Vagina (tissue), 2 donors: ENCODE measurements around the gene TBC1D17. TPM values are rescaled to one million over a fixed set of nuclear protein-coding genes. Genes with fewer than 3 reads are reported as not detected.

Experiments
- DNase-seq, 2 donors: peaks; one replicate each; pipeline ENCODE4 v3.0.0-alpha.2; 2017; ENCODE audit errors: extremely low spot score in 2 of 2
- H3K27ac ChIP-seq: fragments of 200-600 bp; sonication (generic); one replicate; pipeline ENCODE4 v1.5.1; 2019
- H3K27me3 ChIP-seq: fragments of 200-600 bp; sonication (generic); one replicate; pipeline ENCODE4 v1.5.1; 2019
- H3K36me3 ChIP-seq, 2 donors: fragments of 200-600 bp; sonication (generic); one replicate each; pipeline ENCODE4 v1.5.1; 2017 to 2019
- H3K4me1 ChIP-seq: fragments of 200-600 bp; sonication (generic); one replicate; pipeline ENCODE4 v1.5.1; 2019
- H3K4me3 ChIP-seq, 2 donors: fragments of 200-600 bp; sonication (generic); 1 replicate in 1 of 2; 2 replicates in 1 of 2; pipeline ENCODE4 v1.5.1; 2016 to 2019
- H3K9me3 ChIP-seq: fragments of 200-600 bp; sonication (generic); one replicate; pipeline ENCODE4 v1.5.1; 2019
- CTCF ChIP-seq, 3 experiments: fragments of 450-650 bp in 2 of 3; fragments of 200-600 bp in 1 of 3; sonication (generic) in 1 of 3; IDR thresholded peaks; one replicate each; pipeline ENCODE4 v1.5.1; 2017 to 2019; ENCODE audit warnings: antibody characterized with exemption in 3 of 3, mild to moderate bottlenecking in 2 of 3, moderate library complexity in 2 of 3
- POLR2A ChIP-seq, 2 donors: fragments of 450-650 bp; IDR thresholded peaks; one replicate each; pipeline ENCODE4 v1.6.1; 2017; ENCODE audit warnings: antibody characterized with exemption in 2 of 2, mild to moderate bottlenecking in 2 of 2, moderate library complexity in 2 of 2
- POLR2AphosphoS5 ChIP-seq, 2 donors: sonication (generic); formaldehyde crosslinking; IDR thresholded peaks; one replicate each; pipeline ENCODE4 v1.9.0; 2017; ENCODE audit warnings: antibody characterized with exemption in 2 of 2, mild to moderate bottlenecking in 2 of 2, low read depth in 1 of 2; ENCODE audit not compliant: insufficient read depth in 1 of 2
- intact Hi-C: fragments of 100-400 bp; cut with DNase I; formaldehyde crosslinking; loops from one replicate; pipeline ENCODE4 v1.15.1; 2023
- total RNA-seq: library from RNA; depleted of rRNA; stranded (reverse); fragments of >200 nt; gene quantifications from one replicate; pipeline ENCODE4 v1.2.3, GENCODE V29; 2016

Gene TBC1D17
- total RNA-seq, 1 donor from 2014 or later, result 34.9 TPM

DNA sequence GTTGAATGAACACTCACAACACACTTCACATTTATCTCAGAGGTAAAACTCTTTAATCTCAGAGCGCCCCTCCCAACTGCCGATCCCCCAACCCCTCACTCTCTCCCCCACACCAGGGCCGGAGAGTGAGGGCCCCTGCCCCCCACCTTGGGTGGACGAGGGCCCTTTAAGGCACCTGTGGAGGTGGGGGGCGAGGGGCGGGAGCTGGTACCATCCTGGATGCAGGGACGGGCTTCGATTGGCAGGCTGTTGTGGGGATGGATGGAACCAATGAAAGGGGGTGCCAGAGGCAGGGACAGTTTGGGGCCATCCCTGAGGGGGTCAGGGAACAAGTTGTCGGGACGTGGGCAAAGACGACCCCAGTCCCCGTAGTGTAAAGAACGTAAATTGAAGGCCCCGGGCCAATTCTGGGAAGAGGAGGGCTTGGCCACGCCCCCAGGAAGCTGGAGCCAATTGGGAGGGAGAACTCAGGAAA lies 8.5 kb upstream of the TBC1D17 start:
- Histone ChIP-seq H3K36me3 (peaks cover 0 to 4% of the 10 kb centered on the region in 2 donors), H3K27ac (peak overlapping the region; percentile 95), H3K4me1 (peaks cover 51% of the 10 kb centered on the region), H3K4me3 (peak overlapping the region; percentile 54 to 65), H3K9me3 (no peaks in the 10 kb centered on the region), H3K27me3 (no peaks in the 10 kb centered on the region)
- no peak for TF ChIP-seq CTCF (IDR thresholded peaks at IDR 0.05)
- TF ChIP-seq POLR2AphosphoS5 (IDR thresholded peaks at IDR 0.05; ENCODE audit: insufficient read depth in 1 of 2, low read depth in 1 of 2), result no peak
- TF ChIP-seq POLR2A (IDR thresholded peaks at IDR 0.05), result no peak
- DNase-seq, result no peak
- intact Hi-C loops, result no loop called here

DNA sequence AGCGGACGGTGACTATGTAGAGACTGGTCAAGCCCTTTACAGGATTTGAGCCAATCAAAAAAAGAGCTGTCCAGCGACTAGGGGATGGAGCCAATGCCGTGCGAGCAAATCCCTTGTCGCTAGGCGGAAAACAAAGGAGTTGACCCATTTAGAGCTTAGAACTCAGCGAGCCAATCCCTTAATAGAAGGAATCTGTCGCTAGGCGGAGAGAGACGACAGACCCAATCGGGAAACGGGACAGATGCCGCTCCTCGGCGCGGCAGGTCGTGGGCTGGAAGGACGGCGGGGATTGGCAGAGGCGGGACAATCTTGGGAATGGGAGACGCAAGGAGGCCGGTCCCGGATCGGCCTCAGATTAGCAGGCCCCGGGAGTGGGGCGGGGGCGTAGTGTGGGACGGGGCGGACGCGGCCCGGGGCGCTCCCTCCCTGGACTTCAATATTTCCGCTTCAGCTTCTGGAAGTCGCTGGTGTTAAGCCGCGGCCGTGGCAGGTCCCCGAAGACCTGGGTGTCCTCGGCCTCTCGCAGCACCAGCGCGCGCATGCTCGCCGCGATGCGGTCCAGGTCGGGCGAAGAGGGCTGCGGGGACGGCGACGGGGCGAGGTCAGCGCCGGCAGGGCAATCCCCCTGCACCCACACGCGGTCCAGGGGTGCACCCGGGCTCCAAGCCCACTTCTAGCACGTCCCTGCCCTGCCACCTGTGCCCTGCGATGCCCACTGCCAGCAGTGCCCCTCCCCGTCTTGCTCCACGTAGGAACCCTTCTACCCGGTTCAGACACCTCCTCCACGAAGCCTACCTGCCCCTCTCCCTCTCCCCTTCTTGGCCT lies 7.8 kb upstream of the TBC1D17 start:
- H3K4me3 ChIP-seq, result peak overlapping the region; percentile 58 to 65
- H3K4me1 ChIP-seq, result peaks cover 57% of the 10 kb centered on the region
- DNase-seq, result peak in 1 of 2 donors; percentile 100
- intact Hi-C loops, result no loop called here
- no peaks in the 10 kb centered on the region for H3K27me3 ChIP-seq
- H3K27ac ChIP-seq, result peak overlapping the region; percentile 95
- peak in 1 of 2 donors; percentile 66 for TF ChIP-seq POLR2A (IDR thresholded peaks at IDR 0.05)
- peak; percentile 90 to 97 for TF ChIP-seq POLR2AphosphoS5 (IDR thresholded peaks at IDR 0.05; ENCODE audit: insufficient read depth in 1 of 2, low read depth in 1 of 2)
- TF ChIP-seq CTCF (IDR thresholded peaks at IDR 0.05), result peak in 1 of 3 experiments; percentile 6
- H3K36me3 ChIP-seq, result peaks cover 0 to 5% of the 10 kb centered on the region in 2 donors
- no peaks in the 10 kb centered on the region for H3K9me3 ChIP-seq

DNA sequence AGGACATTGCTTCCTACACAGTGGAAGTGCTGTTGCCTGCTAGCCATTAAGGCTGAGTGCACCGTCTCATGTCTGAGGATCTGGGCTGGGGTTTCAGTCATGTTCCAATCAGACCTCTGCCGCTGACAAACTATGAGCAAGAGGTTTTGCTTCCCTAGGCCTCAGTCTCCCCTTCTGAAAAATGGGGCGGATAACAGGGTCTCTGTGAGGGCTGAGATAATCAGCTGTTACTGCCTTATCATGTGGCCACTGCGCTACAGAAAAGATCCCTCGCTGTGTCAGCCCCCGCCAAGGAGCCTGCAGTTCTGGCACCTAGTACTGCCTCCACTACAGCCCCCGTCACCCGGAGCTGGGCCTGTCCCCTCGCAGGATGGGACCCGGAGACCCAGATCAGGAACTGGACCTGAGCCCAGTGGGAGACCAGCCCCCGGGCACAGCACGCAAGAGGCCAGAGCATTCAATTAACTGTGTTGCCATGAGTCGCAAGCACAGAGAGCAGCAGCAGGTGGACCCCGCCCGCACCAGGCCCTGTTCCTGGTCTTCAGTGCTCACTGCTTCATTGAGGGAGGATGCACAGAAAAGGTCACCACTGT lies 7.1 kb upstream of the TBC1D17 start:
- H3K27me3 ChIP-seq, result no peaks in the 10 kb centered on the region
- H3K36me3 ChIP-seq, result peaks cover 0 to 7% of the 10 kb centered on the region in 2 donors
- intact Hi-C loops, result no loop called here
- no peak for DNase-seq
- no peaks in the 10 kb centered on the region for H3K9me3 ChIP-seq
- H3K4me3 ChIP-seq, result peak overlapping the region; percentile 58 to 65
- peaks cover 59% of the 10 kb centered on the region for H3K4me1 ChIP-seq
- no peak for TF ChIP-seq POLR2AphosphoS5 (IDR thresholded peaks at IDR 0.05; ENCODE audit: insufficient read depth in 1 of 2, low read depth in 1 of 2)
- no peak for TF ChIP-seq POLR2A (IDR thresholded peaks at IDR 0.05)
- no peak for TF ChIP-seq CTCF (IDR thresholded peaks at IDR 0.05)
- peak overlapping the region; percentile 92 for H3K27ac ChIP-seq

- DNase-seq, result no peak
- H3K4me1 ChIP-seq, result peaks cover 54% of the 10 kb centered on the region
- no peak overlapping the region for H3K27ac ChIP-seq
- peaks cover 0 to 7% of the 10 kb centered on the region in 2 donors for H3K36me3 ChIP-seq
- no peaks in the 10 kb centered on the region for H3K9me3 ChIP-seq
- intact Hi-C loops, result no loop called here
- no peak overlapping the region for H3K4me3 ChIP-seq
- no peaks in the 10 kb centered on the region for H3K27me3 ChIP-seq
- TF ChIP-seq CTCF (IDR thresholded peaks at IDR 0.05), result no peak
Measured at GRCh38 chr19:49871349-49871985, 6.0 kb upstream of the TBC1D17 start.
